Activated CD4-positive, alpha-beta T cell treated with anti-CD3 and anti-CD28 coated beads, Interleukin-2, amount 50 U/mL, for 24 hours (primary cell): Measurements from ENCODE around the gene TENM3.

Source experiments
- DNase-seq, 2 donors: peaks; one replicate each; pipeline ENCODE4 v3.0.0-alpha.2; 2020; ENCODE audit warnings: low read depth in 1 of 2, low spot score in 1 of 2

TENM3 gene

DNA sequence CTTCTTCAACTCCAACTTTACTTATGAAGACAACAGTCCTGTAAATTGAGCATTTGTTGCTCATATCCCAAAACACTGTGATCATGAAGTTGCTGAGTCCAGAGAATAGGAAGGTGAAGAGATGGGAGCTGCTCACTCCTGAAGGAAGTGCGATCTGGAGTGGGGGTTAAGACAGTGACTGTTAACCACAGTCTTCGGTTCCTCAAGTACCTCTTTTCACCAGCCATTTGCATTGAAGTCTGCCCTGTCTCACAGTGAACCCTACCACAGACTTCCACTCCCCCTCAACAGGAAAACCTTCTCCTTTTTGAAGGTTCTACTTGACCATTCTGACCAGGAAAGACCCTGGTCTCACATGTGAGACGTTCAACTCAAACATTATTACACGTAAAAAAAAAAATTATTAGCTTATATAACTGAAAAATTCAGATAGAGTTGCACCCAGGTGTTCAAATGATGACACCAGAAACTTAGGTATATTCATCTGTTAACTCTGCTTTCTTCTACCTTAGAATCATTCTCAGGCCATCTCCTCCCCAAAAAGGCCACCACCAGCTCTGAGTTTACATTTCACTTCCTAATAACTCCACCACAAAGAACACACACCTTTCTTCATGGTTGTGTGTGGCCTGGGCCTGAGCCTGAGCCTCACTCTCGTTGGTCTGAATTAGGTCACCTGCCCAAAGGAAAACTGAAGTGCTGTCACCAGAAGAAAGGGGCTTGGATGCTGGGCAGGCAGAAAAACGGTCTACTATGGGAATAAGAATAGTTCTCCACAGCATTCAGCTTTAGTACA, 474.8 kb downstream of the TENM3 start:
- DNase-seq, result no peak

DNA sequence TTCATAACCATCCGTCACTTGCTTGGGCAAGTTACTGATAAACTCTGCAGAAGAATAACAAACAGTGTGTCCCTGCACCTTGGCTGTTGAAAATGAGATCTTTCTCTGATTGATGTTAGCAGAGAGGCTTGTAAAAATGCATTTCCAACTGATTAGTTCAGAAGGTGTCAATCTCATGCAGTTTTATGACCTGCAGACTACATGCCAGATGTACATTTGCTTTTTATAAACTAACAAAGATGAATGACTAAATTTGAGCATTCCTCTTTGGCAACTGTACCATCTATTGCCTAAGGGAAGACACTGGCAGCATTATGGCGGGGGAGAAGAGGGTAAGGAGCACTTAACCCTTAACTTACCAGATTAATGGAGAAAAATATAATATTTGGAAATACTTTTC, 481.2 kb downstream of the TENM3 start:
- no peak for DNase-seq

DNA sequence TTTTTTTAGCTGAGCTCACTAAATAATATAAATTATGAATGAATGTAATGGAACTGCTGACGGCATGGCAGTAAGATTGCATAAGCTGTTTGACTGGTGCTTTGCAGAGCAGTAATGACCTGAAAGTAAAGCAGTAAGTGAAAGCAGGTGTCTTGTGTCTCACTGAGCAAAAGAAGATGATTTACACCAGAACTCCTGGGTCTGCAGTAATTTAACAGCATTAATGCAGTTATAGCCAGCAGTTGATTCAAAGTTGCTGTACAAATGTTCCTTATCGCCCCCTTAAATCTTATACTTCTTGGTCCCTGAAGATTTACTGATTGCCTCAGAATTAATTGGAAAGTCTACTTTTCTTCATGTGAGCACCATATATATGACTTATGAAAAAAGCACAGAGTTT, 486.3 kb downstream of the TENM3 start:
- no peak for DNase-seq

DNA sequence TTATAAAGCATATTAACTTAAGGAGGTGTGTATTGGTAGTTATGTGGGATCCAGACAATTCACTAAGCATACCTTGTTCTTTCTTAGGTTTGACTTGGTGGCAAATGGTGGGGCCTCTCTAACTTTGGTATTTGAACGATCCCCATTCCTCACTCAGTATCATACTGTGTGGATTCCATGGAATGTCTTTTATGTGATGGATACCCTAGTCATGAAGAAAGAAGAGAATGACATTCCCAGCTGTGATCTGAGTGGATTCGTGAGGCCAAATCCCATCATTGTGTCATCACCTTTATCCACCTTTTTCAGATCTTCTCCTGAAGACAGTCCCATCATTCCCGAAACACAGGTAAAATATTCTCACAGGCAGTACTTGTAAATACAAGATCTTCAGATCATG, 487.6 kb downstream of the TENM3 start:
- no peak for DNase-seq

DNA sequence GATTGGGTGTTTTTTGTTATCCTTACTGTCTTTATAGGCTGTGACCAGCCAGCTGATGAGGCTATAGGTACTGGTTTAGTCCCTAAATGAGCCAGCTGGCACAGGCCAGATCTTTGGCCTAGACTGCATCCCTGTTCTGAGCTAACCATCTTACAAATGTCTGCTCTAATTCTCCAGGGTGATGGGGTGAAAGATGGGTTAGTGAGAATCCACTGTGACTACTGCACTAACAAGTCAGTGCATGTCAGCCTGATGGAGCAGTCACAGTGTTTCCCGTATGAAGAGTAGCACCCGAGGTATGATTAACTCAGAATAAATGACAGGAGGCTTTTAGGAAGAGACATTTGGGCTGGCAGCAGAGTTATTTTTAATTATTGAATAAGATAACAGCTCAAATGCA, 493.0 kb downstream of the TENM3 start:
- no peak for DNase-seq

DNA sequence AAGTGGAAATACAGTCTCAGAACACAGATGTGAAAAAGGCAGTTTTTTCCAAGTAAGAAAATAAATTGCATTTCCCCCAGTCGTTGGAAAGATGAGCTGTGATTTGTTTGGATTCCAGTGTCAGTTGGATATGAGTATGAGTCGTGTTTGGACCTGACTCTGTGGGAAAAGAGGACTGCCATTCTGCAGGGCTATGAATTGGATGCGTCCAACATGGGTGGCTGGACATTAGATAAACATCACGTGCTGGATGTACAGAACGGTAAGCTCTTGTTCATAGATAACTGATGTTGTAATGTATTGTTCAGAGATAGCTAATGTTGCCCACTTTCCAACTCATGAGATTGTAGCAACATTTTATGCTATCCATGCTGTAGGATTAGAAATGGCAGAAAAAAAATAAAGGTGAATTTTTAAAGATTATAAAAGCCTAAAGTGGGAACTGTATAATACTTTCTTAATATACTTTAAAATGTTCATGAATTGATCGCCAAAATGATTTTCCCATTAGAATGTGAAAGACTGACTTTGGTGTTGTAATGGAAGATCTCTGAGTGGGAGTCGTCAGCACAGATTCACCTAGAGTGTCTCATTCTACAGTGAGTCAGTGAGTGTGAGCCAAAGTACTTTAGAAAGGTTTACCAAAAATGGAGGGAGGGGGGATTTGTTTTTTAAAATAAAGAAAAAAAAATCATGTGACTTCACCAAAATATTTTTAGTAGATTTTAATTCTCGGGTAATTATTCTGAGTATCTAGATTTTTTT, 495.3 kb downstream of the TENM3 start:
- no peak for DNase-seq

DNA sequence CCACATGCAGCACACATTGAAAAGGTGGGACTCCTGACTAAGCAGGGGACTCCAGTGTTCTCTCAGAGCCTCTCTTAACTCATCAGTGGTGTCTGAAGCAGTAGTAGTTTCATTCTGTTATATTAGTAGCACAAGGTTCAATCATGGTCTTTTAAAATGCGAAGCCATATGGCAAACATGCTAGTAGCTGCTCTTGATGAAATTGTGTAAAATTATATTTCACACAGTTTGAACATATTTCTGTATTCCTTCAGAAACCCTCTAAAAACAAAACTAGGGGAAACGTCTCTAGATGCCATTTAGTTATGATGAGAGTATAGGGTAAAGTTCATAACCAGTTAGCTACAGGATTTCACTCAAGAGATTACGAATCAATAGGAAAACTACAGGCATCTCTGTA, 497.1 kb downstream of the TENM3 start:
- DNase-seq, result no peak

DNA sequence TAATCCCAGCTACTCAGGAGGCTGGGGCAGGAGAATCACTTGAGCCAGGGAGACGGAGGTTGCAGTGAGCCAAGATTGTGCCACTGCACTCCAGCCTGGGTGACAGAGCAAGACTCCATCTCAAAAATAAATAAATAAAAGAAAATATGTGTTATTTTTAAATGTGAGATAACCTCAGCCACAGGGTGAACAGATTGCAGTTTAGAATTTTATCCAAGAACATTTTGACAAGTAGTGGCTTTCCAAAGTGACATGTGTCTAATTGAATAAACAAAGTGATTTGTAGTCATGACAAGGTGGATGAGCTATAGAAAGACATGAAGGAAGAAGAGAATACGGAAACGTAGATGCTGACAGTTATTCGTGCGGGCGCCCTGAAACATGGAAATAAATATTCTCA, 497.9 kb downstream of the TENM3 start:
- DNase-seq, result no peak

DNA sequence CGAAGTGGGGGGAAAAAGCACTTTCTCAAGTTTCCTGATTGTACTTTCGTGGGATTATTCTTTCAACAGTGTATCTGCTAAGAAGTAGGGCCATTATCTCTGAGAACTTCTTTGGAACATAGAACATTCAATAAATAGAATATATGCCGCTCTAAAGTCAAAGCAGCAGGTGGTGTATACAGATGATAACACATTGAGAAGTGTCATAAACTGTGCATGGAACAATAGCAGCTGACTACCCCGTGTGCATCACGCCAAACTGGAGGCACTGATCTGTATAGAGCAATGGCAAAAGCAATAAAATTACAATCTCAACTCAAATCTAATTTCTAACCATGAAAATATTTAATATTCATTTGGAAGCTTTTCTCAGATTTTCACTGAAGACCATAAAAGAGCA, 498.7 kb downstream of the TENM3 start:
- no peak for DNase-seq

DNA sequence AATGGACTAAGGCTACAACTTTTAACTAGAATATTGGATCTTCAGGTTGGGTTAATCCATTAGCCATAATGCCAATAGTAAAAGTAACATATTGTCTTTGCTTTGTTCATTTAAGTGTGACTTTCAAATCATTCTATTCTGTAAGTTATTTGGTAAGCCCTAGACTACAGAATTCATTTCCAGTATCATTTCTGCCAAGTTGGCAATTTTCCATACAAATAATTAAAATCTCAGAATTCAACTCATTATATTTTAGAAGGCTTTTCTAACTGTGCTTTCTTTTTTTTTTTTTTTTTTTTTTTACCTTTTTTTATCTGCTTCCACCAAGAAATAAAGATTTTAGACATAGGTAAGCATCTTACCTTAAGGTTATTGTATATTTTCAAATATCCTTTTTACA, 500.6 kb downstream of the TENM3 start:
- no peak for DNase-seq

DNA sequence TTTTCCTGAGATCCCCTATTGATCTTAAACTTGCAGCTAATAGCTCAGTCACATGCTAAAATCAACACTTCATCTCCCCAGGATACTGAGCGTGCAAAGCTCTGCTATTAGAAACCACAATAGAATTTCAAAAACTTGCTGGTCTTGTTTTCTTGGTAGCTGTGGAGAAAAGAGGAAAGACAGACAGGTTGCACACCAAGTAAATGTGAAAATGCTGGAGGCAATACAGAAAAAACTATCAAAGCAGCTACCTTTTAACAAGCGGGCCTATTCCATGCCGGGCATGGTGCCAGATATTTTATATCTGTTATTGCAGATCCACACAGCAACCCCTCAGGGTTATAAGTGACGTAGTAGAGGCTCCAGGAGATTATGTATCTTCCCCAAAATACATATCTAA, 502.0 kb downstream of the TENM3 start:
- DNase-seq, result no peak

DNA sequence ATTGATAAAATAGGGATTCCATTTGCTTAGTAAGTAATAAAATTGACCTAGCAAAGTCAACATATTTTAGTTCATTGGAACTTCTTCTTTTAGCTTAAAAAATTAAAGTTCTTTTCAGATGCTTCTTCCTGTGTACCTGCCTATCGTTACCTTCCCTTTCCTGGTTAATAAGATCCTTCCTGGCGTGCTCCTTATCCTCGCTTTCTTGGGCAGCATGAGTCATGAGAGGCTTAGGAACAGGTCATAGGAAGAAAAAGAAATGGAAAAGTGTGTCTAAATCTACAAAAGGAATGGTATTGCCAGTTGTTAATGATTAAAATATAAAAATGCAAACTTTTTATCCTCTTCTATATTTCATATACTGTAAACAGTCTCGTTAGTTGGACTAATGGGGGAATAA, 503.7 kb downstream of the TENM3 start:
- DNase-seq, result no peak

DNA sequence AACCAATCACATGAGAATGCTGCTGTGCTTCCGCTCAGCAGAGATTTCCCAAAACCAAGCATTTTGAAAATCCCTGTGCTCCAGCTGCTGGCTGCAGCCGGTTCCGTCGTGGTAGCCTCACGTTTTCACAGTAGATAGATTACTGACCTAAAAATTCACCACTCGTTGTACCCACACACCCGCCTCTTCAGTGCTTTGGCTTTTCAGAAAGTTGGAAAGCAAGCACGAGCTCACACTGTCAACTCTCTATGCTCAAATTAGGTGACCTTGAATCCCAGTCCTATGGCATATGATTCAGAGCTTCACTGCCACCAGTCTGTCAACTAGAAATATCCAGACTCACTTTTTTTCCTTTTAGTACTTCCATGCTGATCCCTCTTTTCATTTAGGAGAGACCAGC, 505.1 kb downstream of the TENM3 start:
- DNase-seq, result no peak

DNA sequence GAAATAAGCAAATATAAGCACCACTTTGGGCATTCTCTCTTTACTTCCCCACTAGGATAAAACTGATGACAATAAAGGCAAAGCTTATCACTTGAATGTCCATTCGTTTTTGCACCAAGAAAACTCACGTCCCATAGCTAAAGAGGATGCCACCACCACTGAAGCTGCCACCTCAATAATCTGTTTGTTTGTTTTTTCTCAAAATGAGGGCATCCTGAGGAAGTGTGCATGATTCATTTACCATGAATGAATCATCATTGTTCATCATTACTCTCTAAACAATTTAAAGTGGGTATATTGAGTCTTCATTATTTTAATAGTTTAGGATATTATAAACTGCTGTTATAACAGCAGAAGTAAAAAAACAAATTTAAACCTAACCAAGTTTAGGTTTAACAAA, 505.7 kb downstream of the TENM3 start:
- DNase-seq, result no peak

DNA sequence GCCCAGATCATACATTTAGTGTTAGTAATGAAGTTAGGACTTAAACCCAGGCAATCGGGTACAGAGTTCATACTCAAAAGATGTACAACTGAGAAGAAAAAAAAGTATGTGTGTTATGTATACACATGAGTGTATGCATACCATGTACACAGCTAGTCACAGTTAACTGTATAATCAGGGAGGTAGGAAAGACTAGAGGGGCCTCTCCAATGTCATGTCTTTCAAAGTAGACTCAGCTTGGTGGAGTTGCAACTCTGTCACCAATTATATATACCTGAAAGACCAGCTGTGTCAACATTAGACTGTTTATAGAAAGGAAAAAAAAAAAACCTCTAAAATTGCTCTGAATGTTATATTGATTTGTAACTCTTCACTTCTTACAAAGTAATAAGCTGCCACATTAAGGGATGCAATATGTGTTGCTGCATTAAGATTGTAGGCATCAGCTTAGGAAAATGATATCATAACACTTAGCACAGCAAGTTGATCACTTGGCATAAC, 506.5 kb downstream of the TENM3 start:
- no peak for DNase-seq

DNA sequence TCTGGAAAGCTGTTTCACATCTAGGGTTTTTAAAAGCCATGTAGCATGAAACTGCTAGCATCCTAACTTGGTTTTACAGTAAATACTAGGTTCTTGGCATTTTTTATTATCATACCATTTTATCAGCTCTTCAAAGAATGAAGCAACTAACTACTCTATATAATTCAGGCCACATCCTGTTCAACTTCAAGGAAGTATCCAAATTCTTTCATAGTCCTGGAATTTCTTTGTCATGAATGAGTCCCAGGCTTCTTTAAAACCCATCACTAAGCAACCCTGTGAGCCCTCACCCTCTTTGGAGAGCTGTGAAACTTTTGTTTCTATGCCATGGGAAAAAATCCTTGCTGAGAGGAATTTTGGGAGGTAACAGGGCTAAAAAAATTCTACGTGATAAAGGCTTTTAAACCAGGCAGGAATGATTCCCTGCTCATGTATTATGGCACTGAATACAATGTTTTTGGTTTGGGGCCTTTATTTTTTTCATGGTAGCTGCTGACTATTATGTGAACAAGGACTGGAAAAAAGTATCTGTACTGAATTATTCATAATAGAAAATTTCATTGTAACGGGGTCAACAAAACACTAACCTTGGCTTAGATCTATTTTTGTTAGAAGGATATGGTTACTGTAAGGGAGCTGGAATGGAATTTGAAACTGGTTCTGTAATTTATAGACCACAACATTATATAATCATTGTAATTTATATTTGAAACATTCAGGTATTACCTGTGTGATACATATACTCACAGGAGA, 509.1 kb downstream of the TENM3 start:
- no peak for DNase-seq

DNA sequence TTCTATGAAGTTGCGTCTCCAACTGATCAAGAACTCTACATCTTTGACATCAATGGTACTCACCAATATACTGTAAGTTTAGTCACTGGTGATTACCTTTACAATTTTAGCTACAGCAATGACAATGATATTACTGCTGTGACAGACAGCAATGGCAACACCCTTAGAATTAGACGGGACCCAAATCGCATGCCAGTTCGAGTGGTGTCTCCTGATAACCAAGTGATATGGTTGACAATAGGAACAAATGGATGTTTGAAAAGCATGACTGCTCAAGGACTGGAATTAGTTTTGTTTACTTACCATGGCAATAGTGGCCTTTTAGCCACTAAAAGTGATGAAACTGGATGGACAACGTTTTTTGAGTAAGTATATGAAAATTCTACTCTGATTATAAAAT, 511.7 kb downstream of the TENM3 start:
- DNase-seq, result no peak

DNA sequence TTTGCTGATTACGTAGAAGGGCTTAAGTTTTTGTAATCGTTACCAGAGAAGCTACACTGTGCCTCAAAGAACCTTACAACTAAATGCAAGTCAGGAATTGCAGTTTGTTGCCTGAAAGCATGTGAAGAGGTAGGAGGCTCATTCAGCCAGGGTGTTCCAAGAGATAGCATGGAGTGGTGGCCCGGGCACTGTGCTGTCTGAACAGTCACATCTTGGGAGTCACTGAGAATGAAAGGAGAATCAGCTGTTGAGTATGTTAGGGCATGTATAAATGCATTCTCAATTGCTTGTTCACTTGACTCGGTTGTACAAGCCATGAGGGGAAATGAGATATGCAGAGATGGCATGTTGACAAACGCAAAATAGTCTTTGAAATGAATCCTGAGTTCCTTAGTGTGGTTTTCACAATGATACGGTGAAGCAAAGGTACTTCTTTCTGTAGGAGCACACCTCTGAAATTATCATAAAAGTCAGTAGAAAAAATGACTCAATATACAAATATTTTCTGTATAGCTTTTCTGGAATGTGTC, 513.0 kb downstream of the TENM3 start:
- no peak for DNase-seq

DNA sequence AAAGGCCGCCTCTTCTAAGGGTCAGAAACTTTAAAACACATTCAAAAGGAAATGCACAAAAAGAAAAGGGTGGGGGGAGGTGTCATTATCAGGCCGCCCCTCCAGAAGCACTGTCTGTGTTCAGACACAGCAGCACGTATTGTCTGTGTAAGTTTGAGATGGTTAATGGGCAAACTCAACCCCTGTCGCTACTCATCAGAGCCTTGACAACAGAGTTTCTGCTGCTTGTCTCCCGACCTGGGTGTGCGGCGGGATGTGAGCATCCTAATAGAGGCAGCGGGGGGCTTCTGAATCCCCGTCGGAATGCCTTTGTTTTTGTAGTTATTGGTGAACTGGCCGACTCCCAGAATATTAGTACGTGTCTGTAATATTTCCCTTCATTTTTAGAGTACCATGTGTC, 515.1 kb downstream of the TENM3 start:
- DNase-seq, result no peak

DNA sequence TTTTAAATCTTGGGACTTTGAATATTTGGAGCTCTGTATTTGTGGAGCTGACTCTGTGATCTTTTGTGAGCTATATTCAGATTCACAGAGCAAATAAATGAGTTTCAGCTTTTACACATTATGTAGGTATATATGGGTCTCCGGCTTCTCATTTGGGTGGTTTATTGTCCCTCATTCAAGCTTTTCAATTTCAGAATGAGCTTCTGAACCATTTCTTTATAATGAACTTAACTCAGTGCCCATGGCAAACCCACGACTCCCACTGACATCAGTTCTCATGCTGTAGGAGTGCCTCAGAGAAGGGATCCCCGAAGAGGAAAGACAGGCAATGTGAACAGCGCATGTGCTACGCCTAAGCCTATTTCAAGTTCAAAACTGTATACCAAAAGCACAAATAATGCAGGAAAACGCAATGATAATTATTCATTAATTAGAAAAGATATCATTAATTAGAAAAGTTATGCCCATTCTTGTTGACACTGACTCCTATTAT, 517.4 kb downstream of the TENM3 start:
- no peak for DNase-seq

DNA sequence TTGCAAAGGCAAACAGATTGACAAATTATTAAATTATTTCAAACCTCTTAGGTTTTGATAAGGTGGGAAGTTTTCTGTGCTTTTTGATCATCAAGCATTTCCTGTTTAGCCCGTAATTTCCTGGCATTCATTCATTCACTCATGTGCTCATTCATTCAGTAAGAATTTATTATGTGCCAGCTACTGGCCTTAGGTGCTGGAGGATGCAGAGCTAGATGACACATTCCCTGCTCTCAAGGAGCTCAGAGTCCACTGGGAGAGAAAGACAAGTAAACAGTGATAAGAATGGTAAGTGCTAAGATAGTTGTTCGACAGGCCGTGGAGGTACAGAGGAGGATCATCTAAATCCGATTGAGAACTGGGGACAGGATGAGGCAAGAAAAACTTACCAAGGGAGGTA, 520.9 kb downstream of the TENM3 start:
- DNase-seq, result no peak
